ENCODE data around the gene NUBPL.

Gene NUBPL

GRCh38 chr14:31657917-31658316, 96.7 kb downstream of the NUBPL start:
- peaks cover 0 to 9% (median 4%) of the 10 kb centered on the region in 3 donors for H3K36me3 ChIP-seq
- no peaks in the 10 kb centered on the region for H3K27me3 ChIP-seq
- H3K9me3 ChIP-seq = peaks cover 0 to 12% (median 3%) of the 10 kb centered on the region in 3 donors
- DNase-seq = no peak
- intact Hi-C loops (cut with DNase I; ENCODE audit: low total_unique reads) = no loop called here
- no peak overlapping the region for H3K4me3 ChIP-seq
- H3K27ac ChIP-seq = no peak overlapping the region
- TF ChIP-seq CTCF (IDR thresholded peaks at IDR 0.05) = no peak
- H3K4me1 ChIP-seq = no peaks in the 10 kb centered on the region

GRCh38 chr14:31659278-31659677, 98.1 kb downstream of the NUBPL start:
- Histone ChIP-seq H3K27me3 (no peaks in the 10 kb centered on the region), H3K27ac (no peak overlapping the region), H3K9me3 (no peaks in the 10 kb centered on the region), H3K36me3 (no peaks in the 10 kb centered on the region), H3K4me3 (no peak overlapping the region), H3K4me1 (no peaks in the 10 kb centered on the region)
- TF ChIP-seq CTCF (IDR thresholded peaks at IDR 0.05) = no peak
- DNase-seq = no peak
- intact Hi-C loops (cut with DNase I; ENCODE audit: low total_unique reads) = no loop called here

- intact Hi-C loops (cut with DNase I; ENCODE audit: low total_unique reads) = no loop called here
- Histone ChIP-seq H3K4me1 (no peaks in the 10 kb centered on the region), H3K36me3 (no peaks in the 10 kb centered on the region), H3K4me3 (no peak overlapping the region), H3K27ac (no peak overlapping the region), H3K27me3 (no peaks in the 10 kb centered on the region), H3K9me3 (peaks cover 0 to 7% (median 0%) of the 10 kb centered on the region in 3 donors)
- no peak for DNase-seq
- no peak for TF ChIP-seq CTCF (IDR thresholded peaks at IDR 0.05)
Observed at GRCh38 chr14:31660191-31660590, 99.0 kb downstream of the NUBPL start.

- no peak for TF ChIP-seq CTCF (IDR thresholded peaks at IDR 0.05)
- DNase-seq = no peak
- Histone ChIP-seq H3K27me3 (no peaks in the 10 kb centered on the region), H3K4me1 (no peaks in the 10 kb centered on the region), H3K4me3 (no peak overlapping the region), H3K9me3 (peaks cover 0 to 11% (median 0%) of the 10 kb centered on the region in 3 donors), H3K27ac (no peak overlapping the region), H3K36me3 (no peaks in the 10 kb centered on the region)
- intact Hi-C loops (cut with DNase I; ENCODE audit: low total_unique reads) = no loop called here
Observed at GRCh38 chr14:31660728-31661127, 99.5 kb downstream of the NUBPL start.

GRCh38 chr14:31668348-31668747, 107.1 kb downstream of the NUBPL start:
- intact Hi-C loops (cut with DNase I; ENCODE audit: low total_unique reads) = no loop called here
- no peak for DNase-seq
- H3K27me3 ChIP-seq = no peaks in the 10 kb centered on the region
- H3K4me1 ChIP-seq = no peaks in the 10 kb centered on the region
- H3K9me3 ChIP-seq = peaks cover 0 to 11% (median 0%) of the 10 kb centered on the region in 3 donors
- peaks cover 0 to 4% (median under 1%) of the 10 kb centered on the region in 3 donors for H3K36me3 ChIP-seq
- H3K27ac ChIP-seq = no peak overlapping the region
- no peak for TF ChIP-seq CTCF (IDR thresholded peaks at IDR 0.05)
- no peak overlapping the region for H3K4me3 ChIP-seq

- no peaks in the 10 kb centered on the region for H3K9me3 ChIP-seq
- H3K27ac ChIP-seq = no peak overlapping the region
- no peaks in the 10 kb centered on the region for H3K4me1 ChIP-seq
- peaks cover 0 to 6% (median 3%) of the 10 kb centered on the region in 3 donors for H3K36me3 ChIP-seq
- H3K27me3 ChIP-seq = no peaks in the 10 kb centered on the region
- no peak overlapping the region for H3K4me3 ChIP-seq
- DNase-seq = no peak
- TF ChIP-seq CTCF (IDR thresholded peaks at IDR 0.05) = no peak
- intact Hi-C loops (cut with DNase I; ENCODE audit: low total_unique reads) = no loop called here
Observed at GRCh38 chr14:31672709-31673108, 111.5 kb downstream of the NUBPL start.
